Esophagus muscularis mucosa (tissue), 4 donors: ENCODE results near the gene CWH43. TPM values are rescaled to one million over a fixed set of nuclear protein-coding genes. Genes with fewer than 3 reads are reported as not detected.
"Not testable (repeated sequence)": the region's sequence is repeated elsewhere in the genome, so short reads cannot be mapped to it uniquely, and the experiment has no call there.

Experiments used
- DNase-seq: peaks from one replicate; pipeline ENCODE4 v3.0.0-alpha.2; 2017; ENCODE audit errors: extremely low spot score
- H3K27ac ChIP-seq, 4 donors: fragments of 200-600 bp; sonication (generic); replicated peaks in 1 of 4; 1 replicate in 3 of 4; 2 replicates in 1 of 4; pipeline ENCODE4 v1.5.1; 2016 to 2019; ENCODE audit warnings: mild to moderate bottlenecking in 1 of 4
- H3K27me3 ChIP-seq, 4 donors: fragments of 200-600 bp; sonication (generic); one replicate each; pipeline versions ENCODE4 v1.5.1 to v1.6.0; 2016 to 2019
- H3K36me3 ChIP-seq, 4 donors: fragments of 200-600 bp; sonication (generic); one replicate each; pipeline ENCODE4 v1.5.1; 2016 to 2019
- H3K4me1 ChIP-seq, 4 donors: fragments of 200-600 bp; sonication (generic); one replicate each; pipeline ENCODE4 v1.5.1; 2016 to 2019
- H3K4me3 ChIP-seq, 4 donors: fragments of 200-600 bp; sonication (generic); 1 replicate in 2 of 4; 2 replicates in 2 of 4; pipeline ENCODE4 v1.5.1; 2016 to 2019; ENCODE audit warnings: mild to moderate bottlenecking in 4 of 4, moderate library complexity in 1 of 4
- H3K9me3 ChIP-seq, 4 donors: fragments of 200-600 bp; sonication (generic); 1 replicate in 3 of 4; 2 replicates in 1 of 4; pipeline ENCODE4 v1.5.1; 2016 to 2019
- EP300 ChIP-seq: sonication (generic); formaldehyde crosslinking; IDR thresholded peaks from one replicate; pipeline ENCODE4 v1.6.1; 2017; ENCODE audit warnings: antibody characterized with exemption
- POLR2A ChIP-seq: fragments of 450-650 bp; IDR thresholded peaks from one replicate; pipeline ENCODE4 v1.6.1; 2017; ENCODE audit warnings: antibody characterized with exemption, moderate library complexity, mild to moderate bottlenecking, low read depth
- POLR2AphosphoS5 ChIP-seq, 2 donors: sonication (generic); formaldehyde crosslinking; IDR thresholded peaks; one replicate each; pipeline ENCODE4 v1.6.1; 2017; ENCODE audit warnings: antibody characterized with exemption in 2 of 2
- WGBS: methylation state at CpG from one replicate; pipeline ENCODE4 v1.1.5; 2018; 5-methylcytosine and 5-hydroxymethylcytosine counted together
- intact Hi-C: fragments of 100-400 bp; cut with DNase I; formaldehyde crosslinking; loops from one replicate; pipeline ENCODE4 v1.15.1; 2023
- total RNA-seq, 4 donors: library from RNA; depleted of rRNA; stranded (reverse); fragments of >200 nt; gene quantifications; one replicate each; pipeline versions ENCODE4 v1.1.0 to v1.2.1, GENCODE V29; 2016
- TF ChIP-seq, protein P1 (sequence below), 3 experiments: fragments of 200-600 bp in 2 of 3; fragments of 450-650 bp in 1 of 3; sonication (generic) in 2 of 3; IDR thresholded peaks; one replicate each; pipeline ENCODE4 v1.5.1; 2017 to 2019; ENCODE audit warnings: antibody characterized with exemption in 3 of 3, mild to moderate bottlenecking in 2 of 3, moderate library complexity in 1 of 3

CWH43 gene
- total RNA-seq, 4 donors from 2014 or later: not detected

DNA sequence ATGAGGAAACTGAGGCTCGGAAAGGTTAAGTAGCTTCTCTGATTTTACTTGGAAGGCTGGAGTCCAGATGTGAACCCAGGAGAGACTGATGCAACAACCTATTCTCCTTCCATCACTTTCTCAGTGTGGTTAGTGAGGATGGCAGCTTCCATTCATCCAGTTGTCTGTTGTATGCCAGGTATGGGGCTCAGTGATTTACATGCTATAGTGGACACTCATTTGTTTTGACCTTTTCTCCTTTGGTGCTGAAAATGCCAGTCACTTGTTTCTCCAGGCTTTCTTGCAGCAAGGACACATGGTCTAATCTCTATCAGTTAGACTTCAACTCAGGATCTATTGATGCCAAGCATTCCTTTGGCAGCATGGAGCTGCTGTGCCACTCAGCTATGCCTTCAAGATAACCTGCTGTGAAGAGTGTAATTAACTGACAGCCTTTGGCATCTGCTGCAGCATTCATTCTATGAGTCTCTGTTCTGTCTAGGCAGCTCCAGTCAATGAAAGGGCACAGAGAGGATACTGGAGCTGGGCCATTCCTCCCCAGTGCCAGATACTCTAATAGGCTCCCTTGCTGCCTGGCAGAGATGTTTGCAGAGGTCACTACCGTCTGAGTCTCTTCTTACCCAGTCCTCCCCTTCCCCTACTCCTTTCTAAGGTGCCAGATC, 11.0 kb upstream of the CWH43 start:
- intact Hi-C loops: no loop called here
- DNase-seq: no peak
- 46% methylated on average over 2 of the region's 2 CpGs for WGBS
- no peaks in the 10 kb centered on the region for H3K4me1 ChIP-seq
- no peak overlapping the region for H3K27ac ChIP-seq
- TF ChIP-seq, protein P1, sequence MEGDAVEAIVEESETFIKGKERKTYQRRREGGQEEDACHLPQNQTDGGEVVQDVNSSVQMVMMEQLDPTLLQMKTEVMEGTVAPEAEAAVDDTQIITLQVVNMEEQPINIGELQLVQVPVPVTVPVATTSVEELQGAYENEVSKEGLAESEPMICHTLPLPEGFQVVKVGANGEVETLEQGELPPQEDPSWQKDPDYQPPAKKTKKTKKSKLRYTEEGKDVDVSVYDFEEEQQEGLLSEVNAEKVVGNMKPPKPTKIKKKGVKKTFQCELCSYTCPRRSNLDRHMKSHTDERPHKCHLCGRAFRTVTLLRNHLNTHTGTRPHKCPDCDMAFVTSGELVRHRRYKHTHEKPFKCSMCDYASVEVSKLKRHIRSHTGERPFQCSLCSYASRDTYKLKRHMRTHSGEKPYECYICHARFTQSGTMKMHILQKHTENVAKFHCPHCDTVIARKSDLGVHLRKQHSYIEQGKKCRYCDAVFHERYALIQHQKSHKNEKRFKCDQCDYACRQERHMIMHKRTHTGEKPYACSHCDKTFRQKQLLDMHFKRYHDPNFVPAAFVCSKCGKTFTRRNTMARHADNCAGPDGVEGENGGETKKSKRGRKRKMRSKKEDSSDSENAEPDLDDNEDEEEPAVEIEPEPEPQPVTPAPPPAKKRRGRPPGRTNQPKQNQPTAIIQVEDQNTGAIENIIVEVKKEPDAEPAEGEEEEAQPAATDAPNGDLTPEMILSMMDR (IDR thresholded peaks at IDR 0.05): no peak
- TF ChIP-seq POLR2A (no peak), EP300 (no peak), POLR2AphosphoS5 (IDR thresholded peaks at IDR 0.05) (no peak)
- H3K27me3 ChIP-seq: peaks cover 0 to 29% (median 0%) of the 10 kb centered on the region in 4 donors
- no peaks in the 10 kb centered on the region for H3K9me3 ChIP-seq
- no peak overlapping the region for H3K4me3 ChIP-seq
- no peaks in the 10 kb centered on the region for H3K36me3 ChIP-seq

DNA sequence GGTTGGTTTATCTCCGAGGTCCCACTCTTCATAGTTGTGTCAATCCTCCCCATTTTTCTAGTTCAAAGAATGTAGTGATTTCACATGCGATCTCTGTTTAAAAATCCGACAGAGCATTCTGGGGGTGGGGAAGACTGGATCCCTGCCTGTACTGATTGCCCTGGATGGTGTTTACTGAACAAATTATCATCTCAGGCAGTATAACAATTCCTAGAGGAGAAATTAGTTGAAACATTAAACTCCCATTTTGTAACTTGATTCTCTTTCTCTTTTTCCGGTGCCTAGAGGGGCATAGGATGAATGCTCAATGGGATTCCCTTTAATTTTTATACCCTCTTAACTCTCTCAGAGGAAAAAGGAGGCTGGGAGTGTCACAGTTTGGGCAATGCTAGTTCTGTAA, 10.0 kb upstream of the CWH43 start:
- Histone ChIP-seq H3K27ac (no peak overlapping the region), H3K9me3 (no peaks in the 10 kb centered on the region), H3K27me3 (peaks cover 0 to 29% (median 0%) of the 10 kb centered on the region in 4 donors), H3K36me3 (no peaks in the 10 kb centered on the region), H3K4me1 (no peaks in the 10 kb centered on the region), H3K4me3 (no peak overlapping the region)
- WGBS: 79% methylated on average over 4 of the region's 4 CpGs
- TF ChIP-seq, protein P1 (IDR thresholded peaks at IDR 0.05): no peak
- TF ChIP-seq EP300 (no peak), POLR2A (no peak)
- DNase-seq: no peak
- intact Hi-C loops: no loop called here

DNA sequence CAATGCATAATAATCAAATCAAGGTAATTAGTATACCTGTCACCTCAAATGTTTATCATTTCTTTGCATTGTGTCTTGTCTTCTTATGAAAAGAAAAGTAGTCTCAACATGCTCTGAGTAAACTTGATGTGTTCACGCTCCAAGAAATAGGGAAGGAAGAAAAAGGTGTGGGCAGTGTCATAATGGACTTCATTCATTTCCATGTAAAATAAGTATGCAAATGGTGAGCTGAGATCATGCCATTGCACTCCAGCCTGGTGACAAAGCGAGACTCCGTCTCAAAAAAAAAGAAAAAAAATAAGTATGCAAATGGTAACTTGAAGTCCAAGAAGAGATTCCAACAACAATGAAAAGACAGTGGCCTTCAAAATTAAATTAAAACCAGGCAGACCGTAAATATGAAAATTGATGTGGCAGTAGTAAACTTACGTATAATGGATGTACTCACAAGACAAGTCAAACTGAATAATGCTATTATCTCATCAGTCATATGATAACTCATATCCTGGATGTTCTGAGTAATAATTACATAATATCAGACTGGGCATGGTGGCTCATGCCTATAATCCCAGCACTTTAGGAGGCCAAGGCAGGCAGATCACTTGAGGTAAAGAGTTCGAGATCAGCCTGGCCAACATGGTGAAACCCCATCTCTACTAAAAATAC, 6.0 kb upstream of the CWH43 start:
- DNase-seq: no peak
- peaks cover 0 to 29% (median 0%) of the 10 kb centered on the region in 4 donors for H3K27me3 ChIP-seq
- TF ChIP-seq POLR2A (no peak), POLR2AphosphoS5 (IDR thresholded peaks at IDR 0.05) (no peak), EP300 (no peak)
- TF ChIP-seq, protein P1 (IDR thresholded peaks at IDR 0.05): no peak
- no peaks in the 10 kb centered on the region for H3K4me1 ChIP-seq
- WGBS: 74% methylated on average over 6 of the region's 6 CpGs
- H3K9me3 ChIP-seq: no peaks in the 10 kb centered on the region
- intact Hi-C loops: no loop called here
- no peak overlapping the region for H3K4me3 ChIP-seq
- H3K36me3 ChIP-seq: no peaks in the 10 kb centered on the region
- H3K27ac ChIP-seq: no peak overlapping the region

DNA sequence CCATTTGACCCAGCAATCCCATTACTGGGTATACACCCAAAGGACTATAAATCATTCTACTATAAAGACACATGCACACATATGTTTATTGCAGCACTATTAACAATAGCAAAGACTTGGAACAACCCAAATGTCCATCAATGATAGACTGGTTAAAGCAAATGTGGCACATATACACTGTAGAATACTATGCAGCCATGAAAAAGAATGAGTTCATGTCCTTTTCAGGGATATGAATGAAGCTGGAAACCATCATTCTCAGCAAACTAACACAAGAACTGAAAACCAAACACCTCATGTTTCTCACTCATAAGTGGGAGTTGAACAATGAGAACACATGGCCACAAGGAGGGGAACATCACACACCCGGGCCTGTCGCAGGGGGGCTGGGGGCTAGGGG, 2.1 kb upstream of the CWH43 start:
- H3K27ac ChIP-seq, intact Hi-C loops, H3K36me3 ChIP-seq, H3K4me3 ChIP-seq, H3K9me3 ChIP-seq: not testable (repeated sequence)
- H3K4me1 ChIP-seq: peaks cover 0 to 11% (median 8%) of the 10 kb centered on the region in 4 donors
- peak; percentile 45 for DNase-seq
- peaks cover 0 to 43% (median 10%) of the 10 kb centered on the region in 4 donors for H3K27me3 ChIP-seq
- WGBS: 85% methylated on average over 2 of the region's 2 CpGs

DNA sequence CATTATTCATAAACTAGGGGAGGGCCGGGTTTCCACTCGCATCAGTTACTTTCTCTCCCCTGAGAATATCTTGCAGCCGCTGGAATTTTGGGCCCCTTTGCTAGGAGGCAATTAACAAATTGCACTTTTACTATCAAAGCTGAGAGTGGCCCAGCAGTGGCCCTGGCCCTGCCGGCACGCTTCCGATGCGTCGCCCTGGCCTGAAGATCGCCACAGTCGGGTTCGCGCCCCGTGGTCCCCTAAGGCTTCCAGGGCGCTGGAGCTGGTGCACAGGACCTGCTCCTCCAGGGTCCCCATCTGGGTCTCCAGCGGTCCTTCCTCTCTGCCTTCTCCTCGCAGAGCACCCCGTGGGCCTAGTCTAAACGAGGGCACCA, 486 bp upstream of the CWH43 start:
- TF ChIP-seq POLR2A (no peak), EP300 (no peak), POLR2AphosphoS5 (IDR thresholded peaks at IDR 0.05) (no peak)
- TF ChIP-seq, protein P1 (IDR thresholded peaks at IDR 0.05): no peak
- intact Hi-C loops: no loop called here
- 16% methylated on average over 14 of the region's 18 CpGs for WGBS
- peak; percentile 50 for DNase-seq
- Histone ChIP-seq H3K4me3 (no peak overlapping the region), H3K4me1 (peaks cover 0 to 11% (median 8%) of the 10 kb centered on the region in 4 donors), H3K27ac (no peak overlapping the region), H3K27me3 (peaks cover 0 to 46% (median 10%) of the 10 kb centered on the region in 4 donors), H3K9me3 (no peaks in the 10 kb centered on the region), H3K36me3 (no peaks in the 10 kb centered on the region)
